ENCODE data around the gene TXNDC9. TPM values are rescaled to one million over a fixed set of nuclear protein-coding genes. Genes with fewer than 3 reads are reported as not detected.

Gene TXNDC9, protein sequence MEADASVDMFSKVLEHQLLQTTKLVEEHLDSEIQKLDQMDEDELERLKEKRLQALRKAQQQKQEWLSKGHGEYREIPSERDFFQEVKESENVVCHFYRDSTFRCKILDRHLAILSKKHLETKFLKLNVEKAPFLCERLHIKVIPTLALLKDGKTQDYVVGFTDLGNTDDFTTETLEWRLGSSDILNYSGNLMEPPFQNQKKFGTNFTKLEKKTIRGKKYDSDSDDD
- total RNA-seq, result 10 to 100 TPM; 13.0 to 13.8 TPM

DNA sequence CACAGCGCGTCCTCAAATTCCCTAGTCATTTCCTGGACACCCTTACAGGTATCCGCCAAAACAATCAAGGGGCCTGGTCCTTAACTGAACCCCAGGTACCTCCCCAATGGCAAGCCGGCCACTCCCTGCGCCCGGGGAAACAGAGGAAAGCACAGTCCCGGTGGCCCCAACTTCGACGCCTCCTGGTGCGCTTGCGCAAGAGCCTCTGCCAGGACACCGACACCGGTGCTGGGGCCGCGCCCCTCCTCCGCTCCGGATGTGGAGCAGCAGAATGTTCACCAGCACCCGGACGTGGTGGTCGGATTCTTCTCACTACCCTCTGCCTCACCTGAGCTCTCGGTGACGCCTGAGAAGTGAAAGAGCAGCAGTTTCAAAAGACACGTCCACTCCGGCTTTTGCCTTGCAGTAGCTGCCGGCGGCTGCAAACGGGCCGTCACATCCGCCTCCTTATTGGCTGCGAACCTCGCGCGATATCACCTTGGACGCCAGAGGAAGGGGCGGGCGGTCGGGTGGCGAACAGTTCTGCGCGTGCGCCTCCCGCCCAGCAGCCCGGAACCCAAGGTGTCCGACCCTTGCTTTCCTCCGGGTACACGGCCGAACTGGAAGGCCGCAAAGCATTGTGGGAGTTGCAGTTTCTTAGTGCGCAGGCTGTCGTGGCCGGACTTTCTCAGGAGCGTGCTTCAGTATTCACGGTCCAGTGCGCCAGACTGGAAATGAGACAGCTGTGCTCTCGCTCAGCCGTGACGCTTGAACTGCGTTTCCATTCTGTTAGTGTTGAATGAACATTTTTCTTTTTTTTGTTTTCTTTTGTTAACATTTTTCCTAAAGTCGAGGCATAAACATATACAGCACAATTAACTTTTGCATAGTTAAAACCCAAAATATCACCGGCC is at the start of gene TXNDC9:
Gene TXNDC9 (minus strand): TSS at position 423 of the 893 bp plus-strand sequence. CDS start 3,123 bp downstream, outside the sequence.
- DNase-seq (peak; percentile 99 to 100 (median 100)), ATAC-seq (peak; percentile 92)
- TF ChIP-seq, protein P1, sequence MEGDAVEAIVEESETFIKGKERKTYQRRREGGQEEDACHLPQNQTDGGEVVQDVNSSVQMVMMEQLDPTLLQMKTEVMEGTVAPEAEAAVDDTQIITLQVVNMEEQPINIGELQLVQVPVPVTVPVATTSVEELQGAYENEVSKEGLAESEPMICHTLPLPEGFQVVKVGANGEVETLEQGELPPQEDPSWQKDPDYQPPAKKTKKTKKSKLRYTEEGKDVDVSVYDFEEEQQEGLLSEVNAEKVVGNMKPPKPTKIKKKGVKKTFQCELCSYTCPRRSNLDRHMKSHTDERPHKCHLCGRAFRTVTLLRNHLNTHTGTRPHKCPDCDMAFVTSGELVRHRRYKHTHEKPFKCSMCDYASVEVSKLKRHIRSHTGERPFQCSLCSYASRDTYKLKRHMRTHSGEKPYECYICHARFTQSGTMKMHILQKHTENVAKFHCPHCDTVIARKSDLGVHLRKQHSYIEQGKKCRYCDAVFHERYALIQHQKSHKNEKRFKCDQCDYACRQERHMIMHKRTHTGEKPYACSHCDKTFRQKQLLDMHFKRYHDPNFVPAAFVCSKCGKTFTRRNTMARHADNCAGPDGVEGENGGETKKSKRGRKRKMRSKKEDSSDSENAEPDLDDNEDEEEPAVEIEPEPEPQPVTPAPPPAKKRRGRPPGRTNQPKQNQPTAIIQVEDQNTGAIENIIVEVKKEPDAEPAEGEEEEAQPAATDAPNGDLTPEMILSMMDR (IDR thresholded peaks at IDR 0.05), result no peak
- TF ChIP-seq POLR2A (IDR thresholded peaks at IDR 0.05), result peak; percentile 63 to 79 (median 76)
- WGBS, 2 donors, result 0 to 1% methylated on average over 28 to 51 of the region's 60 CpGs
- peak within 1 kb of the TSS; percentile 79 to 88 for H3K4me3 ChIP-seq
- no peaks in the 10 kb centered on the region for H3K9me3 ChIP-seq
- intact Hi-C loops (cut with DNase I), result no loop called here
- H3K4me1 ChIP-seq, result peaks cover 41% of the 10 kb centered on the region
- no peaks in the 10 kb centered on the region for H3K27me3 ChIP-seq
- peaks cover 0 to 2% of the 10 kb centered on the region in 2 donors for H3K36me3 ChIP-seq (replicated peaks in 1 of 2; ENCODE audit: insufficient read depth in 1 of 2, low read depth in 2 of 2)
- H3K27ac ChIP-seq, result peak within 1 kb of the TSS; percentile 78 to 96 (median 91)

DNA sequence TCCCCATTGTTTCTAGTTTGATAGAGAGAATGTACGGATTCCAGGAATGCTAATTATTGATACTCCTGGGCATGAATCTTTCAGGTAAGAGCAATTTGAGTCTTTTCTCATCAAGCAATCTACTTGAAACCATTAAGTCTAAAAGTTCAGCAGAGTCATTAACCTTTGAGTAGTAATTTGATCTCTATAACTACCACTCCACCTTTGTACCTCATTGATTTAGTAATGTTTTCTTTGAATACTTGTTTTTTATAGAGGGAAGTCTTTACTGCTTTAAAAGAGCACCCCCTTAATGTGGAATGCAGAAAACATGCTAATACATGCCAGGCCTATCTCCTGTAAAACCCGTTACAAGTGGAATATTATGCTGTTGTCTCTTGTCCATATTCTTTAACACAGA is 46.0 kb upstream of the TXNDC9 start:
- TF ChIP-seq, protein P1 (IDR thresholded peaks at IDR 0.05), result no peak
- no peak for TF ChIP-seq POLR2A (IDR thresholded peaks at IDR 0.05)

DNA sequence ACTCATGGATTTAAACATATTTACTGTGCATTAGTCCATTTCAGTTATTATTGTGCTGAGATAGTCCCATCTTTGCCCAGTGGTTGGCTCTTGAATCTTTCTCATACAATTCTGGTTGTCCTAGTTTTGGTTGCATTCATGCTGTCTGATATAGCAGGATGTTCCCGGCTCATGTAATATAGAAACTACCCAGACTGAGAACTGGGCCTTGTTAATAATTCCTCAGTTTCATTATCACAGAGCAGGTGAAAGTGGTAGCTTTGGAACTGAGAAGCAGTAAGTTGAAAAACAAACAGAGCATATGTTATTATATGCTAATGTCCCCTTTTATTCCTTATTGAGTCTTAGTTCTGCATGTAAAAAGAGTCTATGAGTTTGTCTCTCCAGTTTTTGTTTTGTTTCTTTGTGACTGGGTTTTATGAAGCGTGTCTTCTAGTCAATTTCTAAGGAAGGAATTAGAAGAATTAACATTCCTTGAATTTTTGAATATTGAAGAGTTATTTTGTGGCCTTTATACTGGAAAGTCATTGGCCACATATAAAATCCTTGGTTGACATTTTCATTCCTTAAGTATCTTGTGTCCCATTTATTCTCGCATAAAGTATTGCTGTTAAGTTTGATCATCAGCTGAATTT is 44.4 kb upstream of the TXNDC9 start:
- no peaks in the 10 kb centered on the region for H3K9me3 ChIP-seq
- 92% methylated on average over 3 of the region's 3 CpGs for WGBS, 2 donors
- H3K4me3 ChIP-seq, result no peak overlapping the region
- H3K27ac ChIP-seq, result no peak overlapping the region
- ATAC-seq (no peak), DNase-seq (no peak)
- TF ChIP-seq, protein P1 (IDR thresholded peaks at IDR 0.05), result no peak
- no peak for TF ChIP-seq POLR2A (IDR thresholded peaks at IDR 0.05)
- no peaks in the 10 kb centered on the region for H3K4me1 ChIP-seq
- H3K36me3 ChIP-seq (replicated peaks in 1 of 2; ENCODE audit: insufficient read depth in 1 of 2, low read depth in 2 of 2), result peaks cover 0 to 31% of the 10 kb centered on the region in 2 donors
- intact Hi-C loops (cut with DNase I), result no loop called here
- no peaks in the 10 kb centered on the region for H3K27me3 ChIP-seq

More for the DNA sequence above, 46.0 kb upstream of the TXNDC9 start:
- no peak for ATAC-seq
- Histone ChIP-seq H3K36me3 (replicated peaks in 1 of 2; ENCODE audit: insufficient read depth in 1 of 2, low read depth in 2 of 2) (peaks cover 0 to 23% of the 10 kb centered on the region in 2 donors), H3K4me3 (no peak overlapping the region), H3K4me1 (no peaks in the 10 kb centered on the region), H3K9me3 (no peaks in the 10 kb centered on the region), H3K27ac (no peak overlapping the region), H3K27me3 (no peaks in the 10 kb centered on the region)
- DNase-seq, result no peak
- intact Hi-C loops (cut with DNase I), result no loop called here
- WGBS, 2 donors, result 91 to 95% methylated on average over 2 of the region's 2 CpGs

DNA sequence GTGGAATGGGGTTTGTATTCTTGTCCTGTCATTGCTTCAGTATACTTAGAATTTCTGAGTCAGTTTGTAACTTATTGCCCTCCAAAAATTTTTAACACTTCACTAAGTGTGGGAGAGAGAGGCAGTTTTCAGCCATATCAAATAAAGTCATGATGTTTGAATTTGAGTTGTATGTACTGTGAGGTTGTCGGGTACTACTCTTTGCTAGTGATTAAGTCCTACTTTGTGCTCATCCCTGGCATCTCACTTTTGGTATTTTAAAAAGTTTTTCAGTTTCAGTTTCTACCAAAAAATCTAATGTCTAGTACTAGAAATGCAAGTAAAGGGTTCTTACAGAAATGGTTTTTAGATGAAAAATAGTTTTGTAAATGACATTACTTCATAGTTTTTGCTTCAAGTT is 41.7 kb upstream of the TXNDC9 start:
- H3K4me3 ChIP-seq, result no peak overlapping the region
- intact Hi-C loops (cut with DNase I), result no loop called here
- 96 to 100% methylated on average over 1 of the region's 1 CpG for WGBS, 2 donors
- ATAC-seq, result no peak
- no peaks in the 10 kb centered on the region for H3K9me3 ChIP-seq
- H3K27me3 ChIP-seq, result no peaks in the 10 kb centered on the region
- DNase-seq, result no peak
- H3K27ac ChIP-seq, result no peak overlapping the region
- H3K36me3 ChIP-seq (replicated peaks in 1 of 2; ENCODE audit: insufficient read depth in 1 of 2, low read depth in 2 of 2), result peaks cover 0 to 42% of the 10 kb centered on the region in 2 donors
- no peaks in the 10 kb centered on the region for H3K4me1 ChIP-seq
- TF ChIP-seq, protein P1 (IDR thresholded peaks at IDR 0.05), result no peak
- no peak for TF ChIP-seq POLR2A (IDR thresholded peaks at IDR 0.05)

Data from body of pancreas (tissue), 4 donors.